GM21737 (cell line): Measurements from ENCODE around the gene ATL2.
"Not testable (repeated sequence)": the region's sequence is repeated elsewhere in the genome, so short reads cannot be mapped to it uniquely, and the experiment has no call there.

Source experiments
- ATAC-seq: cut with Tn5 transposase; IDR thresholded peaks from one replicate; pipeline ENCODE4 v1.9.1; 2021; ENCODE audit warnings: mild to moderate bottlenecking, moderate library complexity; ENCODE audit not compliant: unreplicated experiment

ATL2 gene

GRCh38 chr2:38377050-38377828, at the start of gene ATL2:
Gene ATL2 (minus strand): TSS chr2:38377273. CDS start chr2:38377260, 13 bp downstream.
- ATAC-seq: peak; percentile 83

DNA sequence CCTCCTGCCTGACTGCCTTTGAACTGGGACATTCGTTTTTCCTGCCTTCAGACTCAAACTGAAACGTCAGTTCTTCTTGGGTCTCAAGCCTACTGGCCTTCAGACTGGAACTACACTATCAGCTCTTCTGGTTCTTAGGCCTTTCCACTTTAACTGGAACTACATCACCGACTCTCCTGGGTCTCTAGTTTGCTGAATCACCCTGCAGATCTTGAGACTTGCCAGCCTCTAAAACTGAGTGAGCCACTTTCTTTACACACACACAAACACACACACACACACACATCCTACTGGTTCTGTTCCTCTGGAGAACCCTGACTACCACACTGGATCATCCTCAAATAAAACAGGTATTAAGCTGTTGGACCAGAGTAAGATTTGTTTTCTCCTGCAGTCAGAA, 46.7 kb upstream of the ATL2 start:
- no peak for ATAC-seq

DNA sequence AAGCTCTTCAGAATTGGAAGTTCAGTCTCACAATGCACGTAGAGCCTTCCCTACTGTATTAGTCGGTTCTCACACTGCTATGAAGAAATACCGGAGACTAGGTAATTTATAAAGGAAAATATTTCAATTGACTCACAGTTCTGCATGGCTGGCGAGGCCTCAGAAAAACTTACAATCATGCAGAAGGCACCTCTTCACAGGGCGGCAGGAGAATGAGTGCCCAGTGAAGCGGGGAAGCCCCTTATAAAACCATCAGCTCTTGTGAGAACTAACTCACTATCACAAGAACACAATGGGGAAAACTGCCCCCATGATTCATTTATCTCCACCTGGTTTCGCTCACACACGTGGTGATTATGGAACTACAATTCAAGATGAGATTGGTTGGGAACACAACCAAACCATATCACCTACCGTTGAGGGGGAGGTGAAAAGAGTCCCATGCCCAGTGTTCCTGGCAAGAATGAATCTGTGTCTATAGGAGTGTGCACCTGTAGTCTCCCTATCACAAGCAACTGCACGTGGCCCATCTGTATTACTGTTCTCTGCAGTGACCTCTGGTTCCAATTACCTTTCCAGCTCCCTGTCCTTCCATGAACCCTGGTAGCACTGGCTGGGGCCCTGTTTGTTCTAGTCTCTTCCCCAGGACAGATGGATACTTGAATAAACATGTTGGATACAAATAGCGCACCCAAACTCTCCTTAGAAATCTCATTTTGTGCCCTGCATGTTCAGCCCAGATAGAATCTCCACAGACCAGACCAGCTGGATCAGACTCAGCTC, 44.4 kb upstream of the ATL2 start:
- ATAC-seq: no peak

- no peak for ATAC-seq
Observed at GRCh38 chr2:38419499-38419898, 42.4 kb upstream of the ATL2 start.

DNA sequence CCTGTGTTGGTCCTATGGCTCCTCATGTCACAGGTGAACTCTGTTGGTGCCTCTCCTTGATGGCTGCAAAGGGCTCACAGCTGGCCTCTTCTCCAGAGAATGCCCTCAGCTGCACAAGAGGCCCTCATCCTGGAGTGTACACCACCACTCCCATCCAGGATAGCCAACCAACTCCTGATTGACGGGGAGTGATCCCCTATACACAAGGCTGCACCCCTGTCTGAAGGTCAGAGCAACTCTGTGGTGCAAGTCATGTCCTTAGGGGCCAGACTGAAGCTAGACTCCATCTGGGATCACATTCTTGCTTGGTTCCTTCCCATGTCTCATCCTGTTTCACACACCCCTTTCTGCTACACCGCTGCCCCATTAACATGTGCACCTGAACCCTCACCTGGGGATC, 41.7 kb upstream of the ATL2 start:
- no peak for ATAC-seq

- no peak for ATAC-seq
Observed at GRCh38 chr2:38417745-38418689, 40.9 kb upstream of the ATL2 start.

DNA sequence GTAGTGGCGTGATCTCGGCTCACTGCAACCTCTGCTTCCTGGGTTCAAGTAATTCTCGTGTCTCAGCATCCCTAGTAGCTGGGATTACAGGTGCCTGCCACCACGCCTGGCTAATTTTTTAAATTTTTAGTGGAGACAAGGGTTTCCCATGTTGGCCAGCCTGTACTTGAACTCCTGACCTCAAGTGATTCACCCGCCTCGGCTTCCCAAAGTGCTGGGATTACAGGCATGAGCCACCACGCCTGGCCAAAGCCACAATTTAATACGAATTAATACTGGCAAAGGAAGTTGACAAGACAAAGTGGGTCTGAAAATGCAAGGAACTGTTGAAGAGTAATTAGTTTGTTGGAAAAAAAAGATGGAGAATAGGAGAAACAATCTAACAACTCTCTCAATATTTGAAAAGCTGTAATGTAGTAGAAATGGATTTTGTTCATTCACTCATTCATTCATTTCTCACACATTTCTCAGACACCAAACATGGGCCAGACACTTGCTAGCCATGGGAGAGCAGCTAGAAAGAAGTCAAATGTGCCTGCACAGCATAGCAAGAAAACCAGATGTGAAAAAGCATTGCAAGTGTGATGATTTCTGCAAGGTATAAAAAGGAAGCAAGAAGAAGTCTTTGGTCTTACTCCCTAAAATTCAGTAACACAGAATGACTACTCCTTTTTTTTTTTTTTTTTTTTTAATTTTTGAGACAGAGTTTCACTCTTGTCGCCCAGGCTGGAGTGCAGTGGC, 39.4 kb upstream of the ATL2 start:
- no peak for ATAC-seq

DNA sequence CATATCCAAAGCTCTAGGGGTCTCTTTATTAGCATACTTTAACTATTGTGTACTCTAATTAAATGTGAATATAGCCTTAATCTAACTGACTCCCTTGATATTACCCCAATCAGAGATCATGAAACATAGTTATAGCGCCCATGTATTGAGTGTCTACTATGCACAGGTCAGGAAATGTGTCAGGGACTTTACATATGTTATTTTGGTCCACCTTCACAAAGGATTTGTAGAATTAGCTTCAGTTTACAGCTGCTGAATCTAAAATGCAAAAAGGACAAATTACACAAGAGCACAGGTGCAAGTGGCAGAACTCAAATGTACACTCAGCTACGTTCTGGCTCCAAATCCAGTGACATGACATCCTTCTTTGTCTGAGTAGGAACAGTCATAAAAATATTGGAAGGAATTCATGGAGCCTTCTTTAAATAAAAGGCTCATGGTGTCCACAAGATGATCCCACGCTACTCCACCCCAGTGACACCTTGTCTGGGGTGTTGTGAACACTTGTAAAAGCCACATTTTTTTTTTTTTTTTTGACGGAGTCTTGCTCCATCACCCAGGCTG, 38.7 kb upstream of the ATL2 start:
- no peak for ATAC-seq

DNA sequence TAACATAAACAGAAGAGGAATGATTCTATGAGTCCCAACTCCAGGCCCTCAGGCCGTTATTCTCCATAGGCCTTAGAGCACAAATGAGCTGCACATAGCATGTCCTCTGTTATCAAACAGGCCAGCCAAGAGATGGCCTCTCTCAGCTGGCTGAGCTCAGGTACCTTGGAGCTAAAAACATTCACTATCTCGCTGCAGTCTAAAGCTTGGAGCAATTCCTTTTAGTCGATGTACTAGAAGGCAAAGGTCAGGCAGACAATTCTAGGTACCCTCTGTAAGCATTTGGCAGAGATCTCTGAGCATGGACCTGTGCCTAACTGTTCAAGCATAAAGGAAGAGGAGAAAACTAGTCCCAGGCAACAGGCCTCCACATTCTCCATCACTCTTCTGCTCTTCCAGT, 38.0 kb upstream of the ATL2 start:
- no peak for ATAC-seq

GRCh38 chr2:38412235-38412871, 35.3 kb upstream of the ATL2 start:
- ATAC-seq: not testable (repeated sequence)

GRCh38 chr2:38409156-38410102, 32.4 kb upstream of the ATL2 start:
- peak; percentile 70 for ATAC-seq

DNA sequence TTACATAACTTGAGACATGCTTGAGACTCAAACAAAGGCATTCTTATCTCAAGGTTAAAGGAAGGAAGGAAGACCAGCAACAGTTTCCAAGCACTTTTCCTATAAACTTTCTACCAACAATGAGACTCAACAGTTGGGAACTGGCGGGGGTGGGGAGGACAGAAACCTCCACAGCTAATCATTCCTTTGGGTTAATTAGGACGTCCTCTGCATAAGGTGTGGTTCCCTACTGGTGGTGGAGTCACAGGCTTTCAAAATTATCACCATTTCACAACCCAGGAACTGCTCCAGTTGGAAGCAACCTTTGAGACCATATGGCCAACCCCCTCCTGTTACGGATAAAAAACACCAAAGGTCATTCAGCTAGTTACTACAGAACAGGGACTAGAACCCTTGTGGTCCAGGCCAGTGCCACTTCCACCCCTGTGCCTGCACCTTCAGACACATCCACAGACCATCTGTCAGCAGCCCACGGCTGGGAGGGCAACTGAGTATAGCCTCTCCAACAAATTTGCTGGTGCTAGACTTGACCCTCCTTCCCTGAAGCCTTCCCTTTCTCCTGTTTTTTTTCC, 30.1 kb upstream of the ATL2 start:
- ATAC-seq: no peak

GRCh38 chr2:38406597-38407110, 29.6 kb upstream of the ATL2 start:
- no peak for ATAC-seq

- no peak for ATAC-seq
Observed at GRCh38 chr2:38405917-38406596, 29.0 kb upstream of the ATL2 start.

DNA sequence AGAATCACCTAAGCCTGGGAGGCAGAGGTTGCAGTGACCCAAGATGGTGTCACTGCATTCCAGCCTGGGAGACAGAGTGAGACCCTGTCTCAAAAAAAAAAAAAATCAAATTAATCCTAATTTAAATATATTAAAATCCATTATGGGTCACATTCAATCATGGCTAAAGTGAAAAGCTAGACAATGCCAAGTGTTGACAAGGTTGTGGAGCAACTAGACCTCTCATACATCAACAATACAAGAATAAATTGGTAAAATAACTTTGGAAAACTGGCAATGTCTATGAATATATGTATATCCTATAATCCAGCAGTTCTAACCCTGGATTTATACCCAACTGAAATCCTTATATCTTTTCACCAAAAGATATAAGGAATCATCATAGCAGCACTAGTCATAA, 23.4 kb upstream of the ATL2 start:
- no peak for ATAC-seq

DNA sequence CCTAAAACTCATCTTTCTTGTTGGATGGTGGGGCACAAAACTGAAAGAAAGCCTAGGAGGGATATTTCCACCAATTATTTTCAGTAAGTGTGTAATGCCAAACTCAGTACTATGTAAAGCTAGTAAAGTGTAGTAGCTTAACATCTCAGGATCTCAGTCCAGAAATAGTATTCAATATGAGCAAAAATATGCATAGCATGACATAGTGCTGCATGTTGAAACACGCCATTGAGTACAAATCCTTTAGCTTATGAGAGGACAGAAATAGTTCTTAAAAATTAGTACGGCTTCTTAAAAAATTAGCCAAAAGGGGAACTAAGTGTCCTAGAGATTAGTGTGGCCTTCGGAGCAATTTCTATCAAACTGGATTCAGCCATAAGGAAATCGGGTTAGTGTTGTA, 21.7 kb upstream of the ATL2 start:
- no peak for ATAC-seq

DNA sequence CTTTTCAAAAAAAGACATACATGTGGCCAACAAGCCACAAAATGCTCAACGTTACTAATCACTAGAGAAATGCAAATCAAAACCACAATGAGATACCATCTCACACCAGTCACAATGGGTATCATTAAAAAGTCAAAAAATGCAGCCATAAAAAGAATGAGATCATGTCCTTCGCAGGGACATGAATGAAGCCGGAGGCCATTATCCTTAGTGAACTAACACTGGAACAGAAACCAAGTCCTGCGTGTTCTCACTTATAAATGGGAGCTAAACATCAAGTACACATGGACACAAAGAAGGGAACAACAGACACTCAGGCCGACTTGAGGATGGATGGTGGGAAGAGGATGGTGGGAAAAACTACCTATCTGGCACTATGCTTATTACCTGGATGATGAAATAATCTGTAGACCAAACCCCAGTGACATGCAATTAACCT, 17.8 kb upstream of the ATL2 start:
- no peak for ATAC-seq
